IPS-NIHi11 (cell line): ENCODE results near the gene AGXT.

ENCODE experiments used
- DNase-seq: peaks from one replicate; pipeline ENCODE4 v3.0.0; 2012; ENCODE audit warnings: mixed read lengths, low spot score

The AGXT gene

GRCh38 chr2:240868286-240869108, at the start of gene AGXT:
TSS of gene AGXT (plus strand) at chr2:240868824. CDS start at chr2:240868866, 42 bp downstream.
- DNase-seq: no peak

GRCh38 chr2:240819126-240819857, 49.3 kb upstream of the AGXT start:
- peak; percentile 77 for DNase-seq

GRCh38 chr2:240819858-240820606, 48.6 kb upstream of the AGXT start, which contains the start of gene KIF1A:
TSS of gene KIF1A (minus strand) at chr2:240820219. CDS start at chr2:240797752, 22,467 bp downstream.
- DNase-seq: peak; percentile 88

- peak; percentile 73 for DNase-seq
These were observed 47.8 kb upstream of the AGXT start for GRCh38 chr2:240820607-240821428.

- no peak for DNase-seq
These were observed 47.2 kb upstream of the AGXT start for GRCh38 chr2:240821429-240821778.

GRCh38 chr2:240822280-240822847, 46.3 kb upstream of the AGXT start:
- DNase-seq: no peak

DNA sequence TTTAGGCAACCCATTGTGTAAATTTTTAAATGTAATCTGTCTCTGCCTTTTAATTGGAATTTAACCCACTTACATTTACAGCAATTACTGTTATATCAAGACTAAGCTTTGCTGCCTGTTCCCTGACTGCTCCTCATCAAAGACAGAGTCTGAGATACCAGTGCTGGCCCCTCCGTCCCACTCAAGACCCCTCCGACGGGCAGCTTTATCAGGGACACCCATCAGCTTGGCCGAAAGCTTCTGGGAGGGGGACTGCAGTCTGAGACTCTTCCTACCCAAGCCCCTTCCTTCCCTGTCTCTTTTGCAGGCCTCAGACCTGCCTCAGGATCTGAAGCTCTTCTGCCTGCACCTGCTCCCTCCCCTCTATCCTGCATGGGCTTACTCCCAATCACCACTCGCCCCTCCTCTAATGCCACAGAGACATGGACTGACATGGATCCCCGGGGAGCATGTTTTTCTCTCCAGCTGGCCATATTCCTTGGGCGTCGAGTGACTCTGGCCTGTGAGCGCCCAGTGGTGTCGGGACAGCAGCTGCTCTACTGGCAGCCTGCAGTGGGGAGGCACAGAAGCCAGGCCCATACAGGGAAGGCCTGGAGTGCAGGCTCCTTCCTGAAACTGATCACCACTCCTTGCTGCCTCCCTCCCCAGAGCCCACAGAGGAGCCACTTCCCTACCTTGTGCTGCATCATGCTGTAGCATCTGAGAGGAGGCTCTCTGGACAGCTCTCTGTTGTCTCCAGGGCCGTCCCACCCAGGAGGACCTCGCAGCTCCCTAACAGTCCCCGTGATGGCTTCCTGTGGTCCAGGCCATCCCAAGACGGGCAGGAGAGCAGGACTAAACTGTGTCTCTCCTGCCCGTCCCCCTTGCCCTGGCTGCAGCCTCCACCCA, 44.9 kb upstream of the AGXT start:
- no peak for DNase-seq

GRCh38 chr2:240825476-240825875, 43.1 kb upstream of the AGXT start:
- DNase-seq: no peak

GRCh38 chr2:240831594-240832204, 36.9 kb upstream of the AGXT start:
- peak; percentile 66 for DNase-seq

GRCh38 chr2:240832205-240832727, 36.4 kb upstream of the AGXT start:
- DNase-seq: peak; percentile 98

- DNase-seq: no peak
These were observed 35.6 kb upstream of the AGXT start for GRCh38 chr2:240832921-240833494.

- DNase-seq: no peak
These were observed 34.8 kb upstream of the AGXT start for GRCh38 chr2:240833724-240834285.

GRCh38 chr2:240834377-240834975, 34.1 kb upstream of the AGXT start:
- DNase-seq: no peak

DNA sequence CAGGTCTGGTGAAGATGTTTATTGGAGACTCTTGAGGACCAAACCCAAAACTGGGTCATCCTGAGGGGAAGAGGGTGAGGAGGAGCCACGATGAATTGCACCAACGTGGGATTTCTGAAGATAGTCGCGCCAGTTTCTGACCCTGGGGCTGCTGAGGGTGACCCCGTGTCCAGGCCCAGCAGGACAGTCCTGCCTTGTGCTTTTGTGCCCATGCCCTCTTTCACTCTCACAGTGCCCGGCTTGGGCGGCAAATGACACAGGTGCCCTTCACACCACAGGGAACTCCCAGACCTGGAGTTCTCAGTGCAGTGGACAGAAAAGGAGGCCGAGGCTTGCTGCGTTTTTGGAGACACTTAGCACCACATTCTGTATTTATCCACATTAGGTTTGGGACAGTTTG, 33.1 kb upstream of the AGXT start:
- no peak for DNase-seq

DNA sequence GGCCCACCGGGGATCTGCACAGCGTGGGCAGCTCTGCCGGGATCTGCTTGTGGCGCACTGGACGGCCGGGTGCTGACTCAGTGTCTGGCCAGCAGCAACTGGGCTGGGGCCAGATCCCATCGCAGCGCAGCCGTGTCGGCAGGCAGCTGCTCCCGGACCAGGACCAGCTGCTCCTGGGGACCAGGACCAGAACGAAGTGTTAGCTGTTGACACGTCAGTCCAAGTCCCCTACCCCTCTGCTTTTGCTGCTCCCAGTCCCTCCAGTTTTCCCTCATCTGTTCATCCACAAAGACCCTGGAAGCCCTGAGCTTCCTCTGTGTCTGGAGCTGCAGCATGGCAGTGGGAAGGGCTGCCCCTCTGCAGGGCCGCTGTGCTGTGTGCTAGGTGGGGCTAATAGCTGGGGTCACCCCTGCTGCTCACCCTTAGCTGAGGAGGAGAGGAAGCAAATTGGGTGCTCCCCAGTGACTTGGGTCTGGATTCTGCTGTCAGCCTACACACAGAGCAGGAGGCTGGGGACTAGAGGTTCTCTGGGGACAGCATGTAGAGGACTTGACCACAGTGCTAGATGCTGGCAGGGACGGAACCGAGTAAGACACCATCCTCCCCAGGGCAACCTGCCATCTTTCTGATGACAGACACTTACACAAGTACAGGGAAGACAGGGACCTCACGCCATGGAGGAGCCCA, 31.7 kb upstream of the AGXT start:
- no peak for DNase-seq

DNA sequence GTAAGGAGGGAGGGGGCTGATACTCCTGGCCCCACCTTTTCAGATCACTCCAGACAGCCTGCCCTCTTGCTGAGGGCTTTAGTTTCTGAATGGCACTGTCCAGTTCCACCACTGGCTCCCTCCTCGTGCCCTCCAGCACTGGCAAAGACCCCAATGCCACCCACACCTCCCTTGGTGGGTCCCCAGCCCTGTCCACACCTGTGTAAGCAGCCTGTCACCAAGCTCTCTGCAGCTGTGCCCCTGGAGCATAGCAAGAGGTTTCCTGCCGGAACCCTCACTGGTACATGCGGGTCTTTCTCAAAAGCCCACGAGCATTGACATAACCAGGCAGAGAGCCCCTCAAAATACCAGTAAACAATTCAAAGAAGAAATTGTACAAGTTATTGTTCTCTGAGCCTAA, 31.0 kb upstream of the AGXT start:
- no peak for DNase-seq

DNA sequence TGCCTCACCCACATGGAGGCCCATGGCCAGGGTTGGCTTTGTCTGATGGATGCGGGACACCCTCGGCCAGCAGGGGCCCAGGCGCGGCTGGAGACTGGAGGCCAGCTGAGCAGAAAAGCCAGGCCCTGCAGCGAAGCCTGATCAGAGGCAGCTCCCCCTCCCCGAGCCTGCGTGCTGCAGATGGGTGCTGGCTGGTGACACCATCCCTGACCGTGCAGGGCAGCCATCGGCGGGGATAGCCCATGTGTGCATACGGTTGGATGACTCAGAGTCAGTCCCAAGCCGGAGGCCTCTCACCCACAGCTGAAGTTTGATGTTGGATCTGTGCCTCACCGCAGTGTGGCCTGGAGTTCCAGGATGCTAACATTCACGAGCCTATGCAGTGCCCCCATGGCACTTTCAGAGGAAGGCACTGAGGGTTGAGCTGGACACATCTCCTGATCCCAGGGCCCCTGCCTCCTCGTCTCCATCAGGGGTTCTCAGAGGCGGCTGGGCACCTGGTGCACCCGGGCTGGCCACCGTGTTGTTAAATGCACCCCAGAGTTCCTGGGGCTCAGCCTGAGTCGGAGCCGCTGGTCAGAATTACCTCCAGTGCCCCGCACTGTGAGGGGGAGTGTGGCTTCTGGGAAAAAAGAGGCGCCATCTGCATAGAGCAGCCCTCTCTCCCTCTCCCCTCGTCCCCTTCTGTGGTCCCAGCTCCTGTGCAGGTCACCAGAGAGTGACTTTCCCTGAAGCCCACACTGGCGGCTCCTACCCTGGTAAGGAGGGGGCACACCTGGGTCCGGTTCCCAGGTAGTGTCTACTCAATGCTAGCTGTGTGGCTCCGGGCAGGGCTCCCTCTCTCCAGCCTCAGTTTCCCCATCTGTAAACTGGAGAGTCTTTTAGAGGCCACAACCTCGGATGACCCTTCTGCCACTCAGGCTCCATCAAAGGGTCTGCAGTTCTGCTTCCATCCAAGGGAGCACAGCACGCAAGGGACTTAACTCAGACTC, 29.2 kb upstream of the AGXT start:
- DNase-seq: no peak
